ENCODE data around the gene NR3C1. TPM values are rescaled to one million over a fixed set of nuclear protein-coding genes. Genes with fewer than 3 reads are reported as not detected.

The NR3C1 gene
- total RNA-seq, 2 donors from 2014 or later = 9.5 to 20.5 TPM

DNA sequence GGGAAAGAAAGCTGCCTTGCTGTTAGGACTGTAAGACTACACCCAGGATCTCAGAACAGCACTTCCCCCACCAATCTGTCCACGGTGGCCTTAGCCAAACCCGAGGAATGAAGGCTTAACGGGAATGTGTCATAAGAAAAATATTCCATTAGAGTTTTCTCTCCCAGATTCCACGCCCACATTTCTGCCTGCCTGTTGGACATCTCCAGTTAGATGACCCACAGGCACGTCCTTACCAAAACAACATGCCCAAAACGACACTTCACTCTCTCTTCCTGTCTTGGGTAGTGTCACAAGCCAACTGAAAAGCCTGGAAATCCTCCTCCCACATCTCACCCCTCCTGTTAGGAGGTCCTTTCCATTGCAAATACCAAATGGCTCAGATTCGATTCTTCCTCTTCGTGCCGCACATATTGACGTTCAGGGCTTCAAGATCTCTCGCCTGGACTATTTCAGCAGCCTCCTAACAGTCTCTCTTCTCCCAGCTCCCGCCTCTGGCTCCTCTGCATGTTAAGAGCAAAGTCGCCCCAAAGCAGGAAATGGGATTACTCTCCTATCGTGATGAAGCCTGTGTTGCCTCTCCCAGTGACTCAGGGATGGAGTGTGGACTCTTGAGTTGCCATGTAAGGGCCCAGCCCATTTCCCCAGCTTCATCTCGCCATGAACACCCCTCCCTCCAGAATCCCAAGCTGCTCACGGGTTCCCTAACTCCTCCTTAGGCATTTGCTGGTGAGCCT, 159.3 kb downstream of the NR3C1 start:
- H3K4me1 Mint-ChIP-seq = peaks cover 25% of the 10 kb centered on the region
- no peak overlapping the region for H3K27ac ChIP-seq (ENCODE audit: low read depth, low read length)
- peak overlapping the region; percentile 44 for H3K4me3 ChIP-seq (ENCODE audit: low read length)
- H3K27me3 ChIP-seq (ENCODE audit: control insufficient read depth, insufficient read depth, low read length, poor library complexity, severe bottlenecking) = no peaks in the 10 kb centered on the region
- peaks cover 12% of the 10 kb centered on the region for H3K9me3 ChIP-seq (ENCODE audit: control insufficient read depth, low read length)
- no peak overlapping the region for H3K9ac ChIP-seq (ENCODE audit: extremely low read depth, low read length, poor library complexity, severe bottlenecking)
- no peaks in the 10 kb centered on the region for H3K36me3 Mint-ChIP-seq (ENCODE audit: low read depth)
- no peaks in the 10 kb centered on the region for H3K36me3 ChIP-seq (ENCODE audit: control insufficient read depth, insufficient read depth, low read length)
- H3K4me1 ChIP-seq (ENCODE audit: control insufficient read depth, insufficient read depth, low read length) = peaks cover 11% of the 10 kb centered on the region
- no peak for DNase-seq
- TF ChIP-seq, protein P1, sequence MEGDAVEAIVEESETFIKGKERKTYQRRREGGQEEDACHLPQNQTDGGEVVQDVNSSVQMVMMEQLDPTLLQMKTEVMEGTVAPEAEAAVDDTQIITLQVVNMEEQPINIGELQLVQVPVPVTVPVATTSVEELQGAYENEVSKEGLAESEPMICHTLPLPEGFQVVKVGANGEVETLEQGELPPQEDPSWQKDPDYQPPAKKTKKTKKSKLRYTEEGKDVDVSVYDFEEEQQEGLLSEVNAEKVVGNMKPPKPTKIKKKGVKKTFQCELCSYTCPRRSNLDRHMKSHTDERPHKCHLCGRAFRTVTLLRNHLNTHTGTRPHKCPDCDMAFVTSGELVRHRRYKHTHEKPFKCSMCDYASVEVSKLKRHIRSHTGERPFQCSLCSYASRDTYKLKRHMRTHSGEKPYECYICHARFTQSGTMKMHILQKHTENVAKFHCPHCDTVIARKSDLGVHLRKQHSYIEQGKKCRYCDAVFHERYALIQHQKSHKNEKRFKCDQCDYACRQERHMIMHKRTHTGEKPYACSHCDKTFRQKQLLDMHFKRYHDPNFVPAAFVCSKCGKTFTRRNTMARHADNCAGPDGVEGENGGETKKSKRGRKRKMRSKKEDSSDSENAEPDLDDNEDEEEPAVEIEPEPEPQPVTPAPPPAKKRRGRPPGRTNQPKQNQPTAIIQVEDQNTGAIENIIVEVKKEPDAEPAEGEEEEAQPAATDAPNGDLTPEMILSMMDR (conservative IDR thresholded peaks at IDR 0.05) = no peak
- no peak overlapping the region for H3K4me3 Mint-ChIP-seq
- WGBS, 2 experiments (ENCODE audit: insufficient coverage in 1 of 2, insufficient read length in 1 of 2) = 86 to 90% methylated on average over 13 to 16 of the region's 16 CpGs
- peaks cover 12% of the 10 kb centered on the region for H3K9me3 Mint-ChIP-seq
- H3K27ac Mint-ChIP-seq = no peak overlapping the region
- H3K27me3 Mint-ChIP-seq (ENCODE audit: insufficient read depth) = no peaks in the 10 kb centered on the region

DNA sequence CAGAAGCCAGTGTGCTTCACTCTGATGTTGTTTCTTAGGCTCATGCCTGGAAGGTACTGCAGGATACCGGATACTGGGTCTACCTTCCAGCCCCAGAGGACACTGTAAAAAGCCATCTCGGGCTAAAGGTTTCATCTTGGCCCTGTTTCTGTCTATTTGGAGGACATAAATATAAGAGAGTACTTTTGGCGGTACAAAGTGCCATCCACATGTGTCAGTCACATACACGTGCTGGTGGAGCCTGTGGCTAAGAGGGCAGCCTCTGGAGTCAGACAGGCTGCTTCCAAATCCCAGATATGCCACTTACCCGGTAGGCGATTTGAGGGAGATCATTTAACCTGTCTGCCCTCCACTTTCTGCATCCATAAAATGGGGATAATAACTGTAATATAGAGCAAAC, 160.4 kb downstream of the NR3C1 start:
- Mint-ChIP-seq H3K27ac (no peak overlapping the region), H3K9me3 (peaks cover 12% of the 10 kb centered on the region), H3K36me3 (ENCODE audit: low read depth) (no peaks in the 10 kb centered on the region), H3K27me3 (ENCODE audit: insufficient read depth) (no peaks in the 10 kb centered on the region), H3K4me1 (peaks cover 20% of the 10 kb centered on the region), H3K4me3 (no peak overlapping the region)
- H3K4me1 ChIP-seq (ENCODE audit: control insufficient read depth, insufficient read depth, low read length) = peaks cover 11% of the 10 kb centered on the region
- no peak overlapping the region for H3K9ac ChIP-seq (ENCODE audit: extremely low read depth, low read length, poor library complexity, severe bottlenecking)
- 83 to 95% methylated on average over 4 to 6 of the region's 6 CpGs for WGBS, 2 experiments (ENCODE audit: insufficient coverage in 1 of 2, insufficient read length in 1 of 2)
- H3K9me3 ChIP-seq (ENCODE audit: control insufficient read depth, low read length) = peaks cover 12% of the 10 kb centered on the region
- TF ChIP-seq, protein P1 (conservative IDR thresholded peaks at IDR 0.05) = no peak
- no peak overlapping the region for H3K4me3 ChIP-seq (ENCODE audit: low read length)
- no peaks in the 10 kb centered on the region for H3K27me3 ChIP-seq (ENCODE audit: control insufficient read depth, insufficient read depth, low read length, poor library complexity, severe bottlenecking)
- no peaks in the 10 kb centered on the region for H3K36me3 ChIP-seq (ENCODE audit: control insufficient read depth, insufficient read depth, low read length)
- no peak for DNase-seq
- no peak overlapping the region for H3K27ac ChIP-seq (ENCODE audit: low read depth, low read length)

GRCh38 chr5:143241892-143242291, 161.6 kb downstream of the NR3C1 start:
- peaks cover 11% of the 10 kb centered on the region for H3K4me1 ChIP-seq (ENCODE audit: control insufficient read depth, insufficient read depth, low read length)
- WGBS, 2 experiments (ENCODE audit: insufficient coverage in 1 of 2, insufficient read length in 1 of 2) = 60 to 100% methylated on average over 1 of the region's 1 CpG

More at GRCh38 chr5:143241892-143242291, 161.6 kb downstream of the NR3C1 start:
- H3K27me3 Mint-ChIP-seq (ENCODE audit: insufficient read depth) = no peaks in the 10 kb centered on the region
- H3K9me3 Mint-ChIP-seq = peaks cover 12% of the 10 kb centered on the region
- Histone ChIP-seq H3K9me3 (ENCODE audit: control insufficient read depth, low read length) (peaks cover 12% of the 10 kb centered on the region), H3K4me3 (ENCODE audit: low read length) (no peak overlapping the region), H3K27ac (ENCODE audit: low read depth, low read length) (no peak overlapping the region), H3K36me3 (ENCODE audit: control insufficient read depth, insufficient read depth, low read length) (no peaks in the 10 kb centered on the region), H3K9ac (ENCODE audit: extremely low read depth, low read length, poor library complexity, severe bottlenecking) (no peak overlapping the region), H3K27me3 (ENCODE audit: control insufficient read depth, insufficient read depth, low read length, poor library complexity, severe bottlenecking) (no peaks in the 10 kb centered on the region)
- no peak overlapping the region for H3K4me3 Mint-ChIP-seq
- TF ChIP-seq, protein P1 (conservative IDR thresholded peaks at IDR 0.05) = no peak
- peaks cover 20% of the 10 kb centered on the region for H3K4me1 Mint-ChIP-seq
- no peak for DNase-seq
- H3K36me3 Mint-ChIP-seq (ENCODE audit: low read depth) = no peaks in the 10 kb centered on the region
- no peak overlapping the region for H3K27ac Mint-ChIP-seq

All from endodermal cell (in vitro differentiated cells).